Mesendoderm (in vitro differentiated cells): ENCODE data around the gene MBD5.

Experiments used
- DNase-seq: peaks from one replicate; pipeline ENCODE4 v3.0.0; 2013
- H2AK5ac ChIP-seq: 2 replicates; pipeline ENCODE4 v1.6.1; 2013; ENCODE audit warnings: low read length, inconsistent platforms
- H2BK120ac ChIP-seq: 2 replicates; pipeline ENCODE4 v1.6.1; 2013; ENCODE audit warnings: low read depth, mild to moderate bottlenecking, low read length, moderate library complexity, mixed read lengths
- H2BK15ac ChIP-seq: replicated peaks from 2 replicates; pipeline ENCODE4 v1.6.1; 2013; ENCODE audit warnings: low read depth, mild to moderate bottlenecking, moderate library complexity
- H2BK5ac ChIP-seq: 2 replicates; pipeline ENCODE4 v1.6.1; 2013; ENCODE audit warnings: low read length, inconsistent platforms
- H3K18ac ChIP-seq: 2 replicates; pipeline ENCODE4 v1.6.1; 2013; ENCODE audit warnings: mild to moderate bottlenecking, low read length, mixed read lengths
- H3K23ac ChIP-seq: one replicate; pipeline ENCODE4 v1.6.1; 2013; ENCODE audit warnings: low read length
- H3K27ac ChIP-seq: 2 replicates; pipeline ENCODE4 v1.5.1; 2013; ENCODE audit warnings: low read depth, mild to moderate bottlenecking, inconsistent platforms, low read length, moderate library complexity
- H3K27me3 ChIP-seq: 2 replicates; pipeline ENCODE4 v1.6.1; 2013; ENCODE audit warnings: low read length, control low read depth, mild to moderate bottlenecking, inconsistent platforms; ENCODE audit not compliant: insufficient read depth, poor library complexity
- H3K36me3 ChIP-seq: 2 replicates; pipeline ENCODE4 v1.6.1; 2013; ENCODE audit warnings: low read length, inconsistent platforms; ENCODE audit not compliant: control insufficient read depth, insufficient read depth
- H3K4ac ChIP-seq: one replicate; pipeline ENCODE4 v1.6.1; 2013; ENCODE audit warnings: low read depth, mild to moderate bottlenecking, low read length, moderate library complexity
- H3K4me1 ChIP-seq: 2 replicates; pipeline ENCODE4 v1.6.1; 2013; ENCODE audit warnings: low read depth, low read length, inconsistent platforms; ENCODE audit not compliant: control insufficient read depth
- H3K4me2 ChIP-seq: 2 replicates; pipeline ENCODE4 v1.6.1; 2013; ENCODE audit warnings: low read length
- H3K4me3 ChIP-seq: 2 replicates; pipeline ENCODE4 v1.5.1; 2013; ENCODE audit warnings: mild to moderate bottlenecking, low read length
- H3K56ac ChIP-seq: one replicate; pipeline ENCODE4 v1.6.1; 2013; ENCODE audit warnings: low read length
- H3K79me1 ChIP-seq: 2 replicates; pipeline ENCODE4 v1.6.1; 2013; ENCODE audit warnings: low read length, inconsistent platforms
- H3K79me2 ChIP-seq: 2 replicates; pipeline ENCODE4 v1.6.1; 2013; ENCODE audit warnings: mild to moderate bottlenecking, low read length; ENCODE audit not compliant: control insufficient read depth, insufficient read depth
- H3K9ac ChIP-seq: 2 replicates; pipeline ENCODE4 v1.6.1; 2013; ENCODE audit warnings: low read length, inconsistent platforms
- H4K5ac ChIP-seq: one replicate; pipeline ENCODE4 v1.6.1; 2013; ENCODE audit warnings: low read length
- H4K8ac ChIP-seq: one replicate; pipeline ENCODE4 v1.6.1; 2013; ENCODE audit warnings: low read depth, mild to moderate bottlenecking, control low read depth, low read length, moderate library complexity
- WGBS: extraction: QIAGEN DNeasy Blood & Tissue Kit; methylation state at CpG from one replicate; pipeline ENCODE4 v1.1.7; 2013; ENCODE audit warnings: low lambda C conversion rate, missing lambda C conversion rate; ENCODE audit not compliant: insufficient coverage; ENCODE audit errors: extremely low coverage; 5-methylcytosine and 5-hydroxymethylcytosine counted together

The MBD5 gene

DNA sequence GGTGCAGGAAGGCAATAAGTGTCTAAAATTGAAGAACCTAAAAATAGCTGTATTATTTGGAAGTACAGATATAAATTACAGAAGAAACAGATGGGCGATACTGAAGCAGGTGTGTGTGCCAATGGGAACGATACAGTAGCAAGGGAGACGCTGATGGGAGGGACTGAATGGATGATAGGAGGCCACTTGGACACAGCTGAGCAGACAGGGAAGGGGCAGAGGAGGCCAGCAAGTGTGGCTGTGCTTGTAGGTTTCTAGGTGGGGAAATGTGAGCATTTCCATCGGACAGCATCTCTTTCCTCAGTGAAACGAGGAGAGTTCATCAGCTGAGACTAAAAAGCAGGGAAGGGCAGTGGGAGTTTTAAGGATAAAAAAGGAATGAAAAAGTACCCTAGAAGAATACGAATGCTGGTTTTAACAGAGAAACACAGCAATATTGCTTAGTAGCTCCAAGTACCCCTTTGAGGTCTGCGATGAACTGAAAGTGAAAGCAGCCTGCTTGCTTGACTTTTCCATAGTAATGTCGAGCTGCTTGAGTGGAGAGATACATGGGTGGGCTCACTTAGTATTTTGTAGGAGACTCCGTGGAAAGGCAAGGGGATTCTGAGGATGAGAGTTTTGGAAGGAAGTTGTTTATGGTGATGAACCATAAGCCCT, 531.9 kb downstream of the MBD5 start:
- WGBS, result no CpG with 5 or more reads among the region's 9 CpGs
- no peak overlapping the region for H3K4me3 ChIP-seq

DNA sequence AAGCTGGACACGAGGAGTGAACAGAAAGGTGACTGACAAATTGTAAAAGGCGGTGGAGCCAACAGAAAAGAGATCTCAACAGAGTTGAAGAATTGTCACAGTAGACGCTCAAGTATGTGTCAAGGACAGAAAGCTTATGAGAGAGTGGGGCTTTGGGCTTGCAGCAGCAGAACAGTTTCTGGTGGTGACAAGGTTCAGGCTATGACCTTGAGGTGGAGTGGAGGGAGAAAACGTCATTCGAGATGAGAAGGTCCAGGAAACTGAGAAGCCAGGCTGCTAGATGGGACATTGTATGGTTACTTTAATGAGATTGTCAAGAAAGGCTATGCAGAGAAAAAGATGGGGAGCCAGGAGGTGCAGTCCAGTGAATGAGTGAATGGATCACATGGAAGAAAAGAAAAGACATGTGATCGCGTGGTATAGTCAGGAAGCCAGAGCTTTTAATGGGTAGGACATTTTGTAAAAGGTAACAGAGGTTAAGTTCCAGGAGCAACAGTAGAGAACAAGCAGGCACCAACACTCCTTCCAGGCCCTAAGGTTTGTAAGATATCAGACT, 532.5 kb downstream of the MBD5 start:
- H3K4me2 ChIP-seq, result no peak overlapping the region
- H2BK15ac ChIP-seq, result no peak overlapping the region
- no peak overlapping the region for H3K4me3 ChIP-seq
- no peaks in the 10 kb centered on the region for H3K27me3 ChIP-seq
- H3K9ac ChIP-seq, result no peak overlapping the region
- no peak overlapping the region for H3K56ac ChIP-seq
- no peak overlapping the region for H2BK5ac ChIP-seq
- H2AK5ac ChIP-seq, result no peak overlapping the region
- H2BK120ac ChIP-seq, result no peak overlapping the region
- no CpG with 5 or more reads among the region's 7 CpGs for WGBS
- no peak overlapping the region for H3K4ac ChIP-seq
- H3K79me1 ChIP-seq, result no peaks in the 10 kb centered on the region
- no peak overlapping the region for H4K8ac ChIP-seq
- no peak overlapping the region for H4K5ac ChIP-seq
- no peaks in the 10 kb centered on the region for H3K36me3 ChIP-seq
- no peak overlapping the region for H3K18ac ChIP-seq
- peaks cover 7% of the 10 kb centered on the region for H3K4me1 ChIP-seq
- no peak for DNase-seq
- no peak overlapping the region for H3K23ac ChIP-seq
- H3K27ac ChIP-seq, result no peak overlapping the region
- H3K79me2 ChIP-seq, result no peaks in the 10 kb centered on the region

More for the DNA sequence above, 531.9 kb downstream of the MBD5 start:
- Histone ChIP-seq H3K9ac (no peak overlapping the region), H3K18ac (no peak overlapping the region), H3K23ac (no peak overlapping the region), H2BK15ac (no peak overlapping the region), H2AK5ac (no peak overlapping the region), H3K27ac (no peak overlapping the region), H2BK120ac (no peak overlapping the region), H3K4me1 (peaks cover 7% of the 10 kb centered on the region), H3K56ac (no peak overlapping the region), H2BK5ac (no peak overlapping the region), H3K4me2 (no peak overlapping the region), H3K79me1 (no peaks in the 10 kb centered on the region), H4K8ac (no peak overlapping the region), H3K4ac (no peak overlapping the region), H3K79me2 (no peaks in the 10 kb centered on the region), H3K36me3 (no peaks in the 10 kb centered on the region), H3K27me3 (no peaks in the 10 kb centered on the region), H4K5ac (no peak overlapping the region)
- no peak for DNase-seq

DNA sequence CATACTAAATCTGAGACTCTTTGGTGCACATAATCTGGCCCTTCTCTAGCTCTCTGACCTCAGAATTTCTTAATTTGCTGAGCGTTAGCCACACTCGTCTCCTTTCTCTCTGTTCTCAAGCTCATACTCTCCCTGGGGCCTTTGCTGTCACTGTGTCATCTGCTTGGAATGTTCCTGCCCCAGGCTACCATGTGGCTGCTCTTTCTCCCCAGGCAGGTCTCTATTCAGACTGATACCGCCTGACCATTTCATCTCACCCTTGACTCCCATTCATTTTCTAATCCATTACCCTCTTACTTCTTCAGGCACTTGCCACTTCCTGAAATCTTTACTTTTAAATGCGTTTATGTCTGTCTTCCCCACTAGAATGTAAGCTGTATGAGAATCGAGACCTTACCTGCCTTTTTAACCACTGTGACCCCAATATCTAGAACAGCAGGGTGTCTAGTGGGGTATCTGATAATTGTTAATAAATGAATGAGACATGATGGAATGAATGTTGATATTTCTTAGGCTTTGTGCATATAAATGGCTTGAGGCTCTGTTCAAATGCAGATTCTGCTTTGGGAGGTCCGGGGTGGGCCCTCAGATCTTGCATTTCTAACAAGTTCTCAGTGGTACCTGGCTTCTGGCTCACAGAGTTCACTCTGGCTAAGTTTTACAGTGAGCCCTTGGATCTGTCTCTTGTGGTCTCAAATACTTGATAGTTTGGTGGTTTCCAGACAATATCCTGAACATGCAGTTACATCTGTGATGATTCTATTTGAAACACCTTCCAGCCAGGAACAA, 533.8 kb downstream of the MBD5 start:
- H2BK5ac ChIP-seq, result no peak overlapping the region
- peak overlapping the region; percentile 67 for H2BK15ac ChIP-seq
- no peak overlapping the region for H3K27ac ChIP-seq
- H3K4me3 ChIP-seq, result no peak overlapping the region
- H3K9ac ChIP-seq, result no peak overlapping the region
- no peaks in the 10 kb centered on the region for H3K36me3 ChIP-seq
- H3K4ac ChIP-seq, result no peak overlapping the region
- H3K56ac ChIP-seq, result no peak overlapping the region
- H3K79me1 ChIP-seq, result no peaks in the 10 kb centered on the region
- H3K4me2 ChIP-seq, result no peak overlapping the region
- no peak overlapping the region for H3K23ac ChIP-seq
- H3K18ac ChIP-seq, result no peak overlapping the region
- H3K4me1 ChIP-seq, result peaks cover 7% of the 10 kb centered on the region
- H4K8ac ChIP-seq, result no peak overlapping the region
- no peak overlapping the region for H4K5ac ChIP-seq
- no CpG with 5 or more reads among the region's 6 CpGs for WGBS
- H3K27me3 ChIP-seq, result no peaks in the 10 kb centered on the region
- no peak overlapping the region for H2BK120ac ChIP-seq
- no peaks in the 10 kb centered on the region for H3K79me2 ChIP-seq
- peak; percentile 97 for DNase-seq
- no peak overlapping the region for H2AK5ac ChIP-seq

DNA sequence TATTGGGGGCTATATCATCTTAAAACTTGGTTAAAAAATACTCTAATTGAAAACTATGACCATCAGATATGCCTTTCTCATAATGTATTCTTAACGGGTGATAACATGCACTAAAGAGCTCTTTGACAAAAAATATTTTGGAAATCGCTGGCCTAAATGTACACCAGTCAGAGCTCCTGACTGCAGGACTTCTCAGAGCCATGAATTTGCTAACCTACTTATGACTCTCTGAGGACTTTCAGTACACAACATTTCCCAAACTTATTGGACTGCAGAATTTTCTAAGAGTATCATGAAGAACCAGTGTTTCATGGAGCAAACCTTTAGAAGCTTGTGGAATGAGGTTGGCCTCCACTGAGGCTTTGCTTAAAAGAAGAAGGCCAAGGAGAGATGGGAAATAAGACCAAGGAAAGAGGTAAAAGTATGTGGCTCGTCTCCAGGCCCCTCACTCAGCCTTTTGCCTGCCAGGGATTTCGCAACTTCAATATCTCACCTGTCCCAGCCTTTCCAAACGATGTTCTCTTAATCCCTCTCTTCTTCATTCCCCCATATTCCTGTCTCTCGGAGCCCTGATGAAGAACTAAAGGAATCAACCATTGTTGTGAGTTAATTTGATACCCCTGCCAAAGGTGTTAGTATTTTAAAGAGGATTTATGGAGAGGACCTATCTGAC, 534.9 kb downstream of the MBD5 start:
- no peak overlapping the region for H3K4me2 ChIP-seq

DNA sequence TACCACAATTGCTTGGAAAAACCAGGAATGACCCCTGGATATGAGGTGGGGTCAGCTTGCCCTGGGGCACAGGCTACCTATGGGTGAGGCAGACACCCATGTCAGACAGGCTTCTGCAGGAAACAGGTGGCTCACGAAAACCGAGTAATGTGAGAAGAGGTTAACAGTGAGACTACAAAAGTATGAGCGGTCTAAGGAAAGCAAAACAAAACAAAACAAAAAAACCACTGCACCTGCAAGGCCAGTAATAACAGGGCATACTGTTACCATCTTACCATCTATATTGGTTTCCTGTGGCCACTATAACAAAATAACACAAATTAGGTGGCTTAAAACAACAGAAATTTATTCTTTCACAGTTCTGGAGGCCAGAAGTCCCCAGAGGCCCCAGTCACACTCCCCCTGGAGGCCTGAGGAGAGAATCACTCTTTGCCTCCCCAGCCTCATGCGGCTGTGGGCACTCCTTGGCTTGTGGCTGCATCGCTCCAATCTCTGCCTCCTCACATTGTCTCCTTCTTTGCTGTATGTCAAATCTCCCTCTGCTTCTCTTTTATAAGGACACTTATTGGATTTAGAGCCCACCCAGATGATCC, 537.0 kb downstream of the MBD5 start:
- H3K4ac ChIP-seq, result no peak overlapping the region
- H3K79me1 ChIP-seq, result no peaks in the 10 kb centered on the region
- no peak overlapping the region for H3K9ac ChIP-seq
- H3K56ac ChIP-seq, result no peak overlapping the region
- H2BK15ac ChIP-seq, result no peak overlapping the region
- no peak overlapping the region for H3K4me2 ChIP-seq
- no peak overlapping the region for H3K27ac ChIP-seq
- no peaks in the 10 kb centered on the region for H3K36me3 ChIP-seq
- H2BK5ac ChIP-seq, result no peak overlapping the region
- H3K23ac ChIP-seq, result no peak overlapping the region
- H4K8ac ChIP-seq, result no peak overlapping the region
- H4K5ac ChIP-seq, result no peak overlapping the region
- H3K18ac ChIP-seq, result no peak overlapping the region
- no peaks in the 10 kb centered on the region for H3K79me2 ChIP-seq
- no CpG with 5 or more reads among the region's 5 CpGs for WGBS
- H3K4me1 ChIP-seq, result peaks cover 13% of the 10 kb centered on the region
- no peak overlapping the region for H2BK120ac ChIP-seq
- H2AK5ac ChIP-seq, result no peak overlapping the region
- no peaks in the 10 kb centered on the region for H3K27me3 ChIP-seq
- DNase-seq, result no peak
- no peak overlapping the region for H3K4me3 ChIP-seq

More for the DNA sequence above, 534.9 kb downstream of the MBD5 start:
- Histone ChIP-seq H2BK5ac (no peak overlapping the region), H2BK120ac (no peak overlapping the region), H2BK15ac (no peak overlapping the region), H3K4me3 (no peak overlapping the region), H3K36me3 (no peaks in the 10 kb centered on the region), H3K4me1 (peaks cover 9% of the 10 kb centered on the region), H3K79me1 (no peaks in the 10 kb centered on the region), H2AK5ac (no peak overlapping the region), H3K27me3 (no peaks in the 10 kb centered on the region), H3K23ac (no peak overlapping the region), H4K5ac (no peak overlapping the region), H3K9ac (no peak overlapping the region), H3K4ac (no peak overlapping the region), H3K18ac (no peak overlapping the region), H3K79me2 (no peaks in the 10 kb centered on the region), H4K8ac (no peak overlapping the region), H3K27ac (no peak overlapping the region), H3K56ac (no peak overlapping the region)
- no CpG with 5 or more reads among the region's 6 CpGs for WGBS
- no peak for DNase-seq
